ENCODE results near the gene CALML5. TPM values are rescaled to one million over a fixed set of nuclear protein-coding genes. Genes with fewer than 3 reads are reported as not detected.

The CALML5 gene
- total RNA-seq, 4 donors from 2014 or later = not detected

DNA sequence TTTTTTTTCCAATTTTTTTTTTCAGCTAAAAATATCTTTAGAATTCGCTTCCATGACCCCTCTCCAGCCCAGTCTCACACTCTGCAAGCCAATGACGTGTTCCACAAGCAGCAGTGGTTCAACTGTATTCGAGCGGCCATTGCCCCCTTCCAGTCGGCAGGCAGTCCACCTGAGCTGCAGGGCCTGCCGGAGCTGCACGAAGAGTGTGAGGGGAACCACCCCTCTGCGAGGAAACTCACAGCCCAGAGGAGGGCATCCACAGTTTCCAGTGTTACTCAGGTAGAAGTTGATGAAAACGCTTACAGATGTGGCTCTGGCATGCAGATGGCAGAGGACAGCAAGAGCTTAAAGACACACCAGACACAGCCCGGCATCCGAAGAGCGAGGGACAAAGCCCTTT is 42.8 kb downstream of the CALML5 start:
- TF ChIP-seq, protein P1, sequence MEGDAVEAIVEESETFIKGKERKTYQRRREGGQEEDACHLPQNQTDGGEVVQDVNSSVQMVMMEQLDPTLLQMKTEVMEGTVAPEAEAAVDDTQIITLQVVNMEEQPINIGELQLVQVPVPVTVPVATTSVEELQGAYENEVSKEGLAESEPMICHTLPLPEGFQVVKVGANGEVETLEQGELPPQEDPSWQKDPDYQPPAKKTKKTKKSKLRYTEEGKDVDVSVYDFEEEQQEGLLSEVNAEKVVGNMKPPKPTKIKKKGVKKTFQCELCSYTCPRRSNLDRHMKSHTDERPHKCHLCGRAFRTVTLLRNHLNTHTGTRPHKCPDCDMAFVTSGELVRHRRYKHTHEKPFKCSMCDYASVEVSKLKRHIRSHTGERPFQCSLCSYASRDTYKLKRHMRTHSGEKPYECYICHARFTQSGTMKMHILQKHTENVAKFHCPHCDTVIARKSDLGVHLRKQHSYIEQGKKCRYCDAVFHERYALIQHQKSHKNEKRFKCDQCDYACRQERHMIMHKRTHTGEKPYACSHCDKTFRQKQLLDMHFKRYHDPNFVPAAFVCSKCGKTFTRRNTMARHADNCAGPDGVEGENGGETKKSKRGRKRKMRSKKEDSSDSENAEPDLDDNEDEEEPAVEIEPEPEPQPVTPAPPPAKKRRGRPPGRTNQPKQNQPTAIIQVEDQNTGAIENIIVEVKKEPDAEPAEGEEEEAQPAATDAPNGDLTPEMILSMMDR (IDR thresholded peaks at IDR 0.05; ENCODE audit: low read depth) = no peak

DNA sequence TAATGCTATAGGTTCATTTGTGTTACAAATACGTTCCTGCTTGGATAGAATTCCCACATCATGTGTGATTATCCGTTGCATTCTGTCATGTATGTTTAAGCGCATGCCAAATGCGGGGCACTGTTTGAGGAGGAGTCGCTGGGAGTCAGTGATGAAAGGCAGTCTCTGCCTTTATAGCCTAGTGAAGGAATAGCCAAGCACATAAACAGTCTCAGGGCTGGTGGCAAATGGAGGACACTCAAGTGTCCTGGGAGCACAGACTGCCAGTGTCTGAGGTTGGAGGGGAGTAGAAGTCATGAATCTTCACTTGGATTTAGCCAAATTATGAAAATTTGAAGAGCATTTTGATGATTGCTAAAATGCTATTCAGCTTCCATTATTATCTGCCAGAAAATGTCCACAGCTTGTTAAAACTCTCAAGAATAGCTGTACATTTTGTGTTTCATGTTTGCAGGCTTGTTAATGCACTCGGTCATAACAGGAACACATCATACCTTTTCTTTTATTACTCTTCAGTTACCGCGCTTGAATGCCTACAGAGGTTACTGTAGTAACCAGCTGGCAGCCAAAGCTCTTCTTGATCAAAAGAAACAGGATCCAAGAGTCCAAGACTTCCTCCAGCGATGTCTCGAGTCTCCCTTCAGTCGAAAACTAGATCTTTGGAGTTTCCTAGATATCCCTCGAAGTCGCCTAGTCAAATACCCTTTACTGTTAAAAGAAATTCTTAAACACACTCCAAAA is 45.5 kb downstream of the CALML5 start:
- TF ChIP-seq, protein P1 (IDR thresholded peaks at IDR 0.05; ENCODE audit: low read depth) = no peak

DNA sequence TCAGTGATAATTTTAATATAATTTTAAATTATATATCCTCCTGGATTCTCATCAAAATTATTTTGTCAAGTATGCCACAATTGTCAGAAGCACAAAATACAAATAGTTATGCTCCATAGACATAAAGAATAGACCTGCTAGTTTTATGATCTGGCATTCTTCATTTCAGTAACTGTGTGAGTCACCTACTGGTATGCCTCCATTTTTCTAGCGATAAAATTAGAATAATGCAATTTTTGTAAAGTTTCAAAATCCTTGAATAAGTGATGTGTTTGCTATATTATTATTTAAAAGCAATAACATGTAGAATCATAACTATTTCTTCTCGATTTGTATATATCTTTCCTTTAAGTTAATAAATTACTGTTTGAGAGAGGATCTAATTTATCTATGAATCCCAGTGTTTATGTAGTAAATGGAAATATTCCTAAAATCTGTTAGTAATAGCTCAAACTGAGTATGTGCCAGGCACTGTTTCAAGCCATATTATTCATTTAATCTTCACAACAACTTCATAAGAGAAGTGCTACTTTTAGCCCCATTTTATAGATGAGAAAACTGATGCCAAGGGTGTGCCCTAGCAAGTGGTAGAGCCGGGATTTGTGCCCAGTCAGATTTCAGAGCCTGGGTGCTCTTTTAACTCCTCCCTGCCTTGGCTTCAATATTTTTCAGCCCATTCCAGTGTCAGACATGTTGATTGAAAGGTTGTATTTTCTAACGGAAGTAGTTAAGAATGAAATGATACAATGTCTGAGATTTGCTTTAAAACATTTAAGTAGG is 48.6 kb downstream of the CALML5 start:
- TF ChIP-seq, protein P1 (IDR thresholded peaks at IDR 0.05; ENCODE audit: low read depth) = no peak

DNA sequence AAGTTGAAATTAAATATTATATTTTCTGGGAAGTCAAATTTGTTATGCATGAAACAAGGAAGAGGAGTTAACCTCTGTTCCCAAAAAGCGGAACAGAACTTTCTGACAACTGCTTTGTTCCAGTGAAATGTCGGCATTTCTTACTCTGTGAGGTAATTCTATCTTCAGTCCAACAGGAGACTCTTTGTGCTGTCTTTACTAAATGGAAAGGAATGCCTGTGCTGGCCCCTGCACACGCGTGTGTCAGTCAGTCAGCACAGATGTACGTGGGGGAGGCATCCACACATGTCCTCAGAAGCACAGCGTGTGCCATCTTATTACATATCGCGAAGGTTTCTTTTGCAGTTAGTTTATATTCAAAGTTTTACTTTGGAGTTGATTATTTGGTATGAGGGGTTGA is 49.5 kb downstream of the CALML5 start:
- TF ChIP-seq, protein P1 (IDR thresholded peaks at IDR 0.05; ENCODE audit: low read depth) = no peak

DNA sequence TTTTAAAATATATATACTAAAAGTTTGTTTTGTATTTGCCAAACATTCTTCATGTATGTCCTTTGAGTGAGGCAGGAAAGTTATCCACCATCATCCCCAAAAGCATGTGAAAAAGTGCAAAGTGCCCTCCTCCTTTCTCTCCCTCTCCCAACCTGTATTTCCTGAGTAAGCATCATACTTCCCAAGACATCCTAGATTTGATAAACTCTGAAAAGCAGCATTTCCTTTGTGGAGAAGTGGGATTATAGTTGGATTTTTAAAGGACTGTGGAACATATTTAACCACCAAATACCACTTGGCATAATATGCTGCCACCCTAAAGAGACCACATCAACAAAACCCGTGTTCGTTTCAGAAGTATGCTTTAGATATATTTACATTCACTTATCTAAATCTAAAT is 50.1 kb downstream of the CALML5 start:
- TF ChIP-seq, protein P1 (IDR thresholded peaks at IDR 0.05; ENCODE audit: low read depth) = no peak

Other genes with a start within 250 kb of the CALML5 start
- not detected for gene UCN3, start 134.6 kb downstream of the CALML5 start, total RNA-seq
- under 1 TPM in 1 of 4 donors, not detected in 3; 0.57 TPM for gene TUBAL3, start 94.7 kb downstream of the CALML5 start, total RNA-seq
- 100 to 1,000 TPM in 1 of 4 donors, 10 to 100 TPM in 3; 48.3 to 214 (median 82.9) TPM for gene NET1, start 87.0 kb downstream of the CALML5 start, total RNA-seq
- gene CALML3, start 25.4 kb upstream of the CALML5 start, total RNA-seq = not detected
- gene ASB13, start 167.0 kb upstream of the CALML5 start, total RNA-seq = 10 to 100 TPM; 19.2 to 47.7 (median 31.2) TPM
- 100 to 1,000 TPM in 1 of 4 donors, 10 to 100 TPM in 3; 39.4 to 101 (median 58.8) TPM for gene TASOR2, start 185.3 kb upstream of the CALML5 start, total RNA-seq